Adrenal gland (tissue), 19 donors: ENCODE data around the gene CPXM2. TPM values are rescaled to one million over a fixed set of nuclear protein-coding genes. Genes with fewer than 3 reads are reported as not detected.
A peak's percentile ranks its signal among the peaks of the same experiment; 100 is the strongest.

Experiments used
- DNase-seq, 7 donors: peaks; one replicate each; pipeline ENCODE4 v3.0.0-alpha.2; 2019 to 2020
- H3K27ac ChIP-seq, 5 donors: fragments of 200-600 bp; sonication (generic) in 4 of 5; 1 replicate in 3 of 5; 2 replicates in 2 of 5; pipeline versions ENCODE4 v1.5.1 to v1.8.0; 2016 to 2020; ENCODE audit warnings: mild to moderate bottlenecking in 1 of 5
- H3K27me3 ChIP-seq: fragments of 200-600 bp; 2 replicates; pipeline ENCODE4 v1.8.0; 2021
- H3K36me3 ChIP-seq, 2 donors: fragments of 200-600 bp; replicated peaks in 1 of 2; 1 replicate in 1 of 2; 2 replicates in 1 of 2; pipeline versions ENCODE4 v1.5.1 to v1.8.0; 2018 to 2022
- H3K4me1 ChIP-seq, 2 donors: fragments of 200-600 bp; replicated peaks in 1 of 2; 1 replicate in 1 of 2; 2 replicates in 1 of 2; pipeline versions ENCODE4 v1.5.1 to v1.8.0; 2018 to 2021
- H3K4me3 ChIP-seq, 4 donors: fragments of 200-600 bp; sonication (generic) in 3 of 4; one replicate each; pipeline ENCODE4 v1.5.1; 2016 to 2018
- H3K9me3 ChIP-seq, 3 donors: fragments of 200-600 bp; sonication (generic) in 1 of 3; replicated peaks in 1 of 3; 1 replicate in 2 of 3; 2 replicates in 1 of 3; pipeline versions ENCODE4 v1.5.1 to v1.8.0; 2016 to 2021
- POLR2A ChIP-seq, 2 donors: fragments of 450-650 bp; IDR thresholded peaks; one replicate each; pipeline ENCODE4 v1.6.1; 2017; ENCODE audit warnings: antibody characterized with exemption in 2 of 2, mild to moderate bottlenecking in 2 of 2, moderate library complexity in 1 of 2
- WGBS, 4 donors: extraction: QIAGEN DNeasy Blood & Tissue Kit in 2 of 4; methylation state at CpG; one replicate each; pipeline versions ENCODE4 v1.1.5 to v1.1.7; 2013 to 2017; 5-methylcytosine and 5-hydroxymethylcytosine counted together
- intact Hi-C, 2 donors: fragments of 100-400 bp; cut with DNase I; formaldehyde crosslinking; loops; one replicate each; pipeline versions ENCODE4 v1.14.1 to v1.15.0; 2022 to 2023
- long read RNA-seq, 10 donors: library from polyadenylated mRNA in 3 of 10; unstranded in 2 of 10; stranded (forward) in 1 of 10; transcript quantifications; one replicate each; pipeline ENCODE4 v2.0.0 and lab custom pipeline, GENCODE V29; 2021 to 2026
- polyA plus RNA-seq, 3 donors: library from polyadenylated mRNA; stranded (reverse); fragments of 200-250 nt in 2 of 3; fragments of 350-450 nt in 1 of 3; fragmentation: Illumina TruSeq in 1 of 3; extraction: RNeasy Lipid Tissue Mini Kit (QIAGEN cat#74804) in 1 of 3; gene quantifications; one replicate each; pipeline ENCODE4 v1.2.3, GENCODE V29; 2013 to 2014
- total RNA-seq, 9 donors: library from RNA; depleted of rRNA in 4 of 9; stranded (reverse); fragments of >200 nt in 4 of 9; fragments of 120-200 nt in 1 of 9; fragmentation: NEBNext Ultra II Directional in 1 of 9; extraction: Animal tissue kit (Norgen Biotek cat#: 25700) in 1 of 9; gene quantifications; one replicate each; pipeline versions ENCODE4 v1.1.0 to v1.2.4, GENCODE V29; 2013 to 2023
- TF ChIP-seq, protein P1 (sequence below), 6 experiments: fragments of 450-650 bp in 4 of 6; fragments of 200-600 bp in 2 of 6; sonication (generic) in 1 of 6; IDR thresholded peaks; 1 replicate in 5 of 6; 2 replicates in 1 of 6; pipeline versions ENCODE4 v1.5.1 to v1.8.0; 2016 to 2021; ENCODE audit warnings: antibody characterized with exemption in 6 of 6, mild to moderate bottlenecking in 2 of 6, moderate library complexity in 1 of 6
- donor health status: healthy with polysubstance abuse.
- donor health status: Bipolar disorder and iron deficiency.
- donor health status: DM: yes; HTN: yes; CAD: no.
- donor health status: DM: no; HTN: no; CAD: no.
- donor health status: DM: no; HTN: no; CAD: no.
- donor health status: DM: yes; HTN: yes; CAD: no.

CPXM2 gene
- total RNA-seq (10 to 100 TPM in 2 of 9 donors, 1 to 10 TPM in 6, under 1 TPM in 1; 0.17 to 10.8 (median 4.3) TPM), polyA plus RNA-seq (1 to 10 TPM; 2.9 to 4.5 (median 4.3) TPM)
- long read RNA-seq, donor 1 = 0 reads
- long read RNA-seq, donor 2 = 0 reads
- long read RNA-seq, donor 3 = 0 reads
- long read RNA-seq, donor 4 = 0 reads
- long read RNA-seq, donor 5, transcript CPXM2-201 (14 exons, 3,554 nt) = major isoform, 17 of 17 reads
- long read RNA-seq, donor 5, partial matches to known transcripts = 0 of 17 reads
- long read RNA-seq, donor 5, other reads (novel, unspliced or antisense) = 0 of 17 reads
- long read RNA-seq, donor 6 = 0 reads
- long read RNA-seq, donor 7 = 0 reads
- long read RNA-seq, donor 8 = 0 reads
- long read RNA-seq, donor 9 = 0 reads
- long read RNA-seq, donor 10 = 0 reads

DNA sequence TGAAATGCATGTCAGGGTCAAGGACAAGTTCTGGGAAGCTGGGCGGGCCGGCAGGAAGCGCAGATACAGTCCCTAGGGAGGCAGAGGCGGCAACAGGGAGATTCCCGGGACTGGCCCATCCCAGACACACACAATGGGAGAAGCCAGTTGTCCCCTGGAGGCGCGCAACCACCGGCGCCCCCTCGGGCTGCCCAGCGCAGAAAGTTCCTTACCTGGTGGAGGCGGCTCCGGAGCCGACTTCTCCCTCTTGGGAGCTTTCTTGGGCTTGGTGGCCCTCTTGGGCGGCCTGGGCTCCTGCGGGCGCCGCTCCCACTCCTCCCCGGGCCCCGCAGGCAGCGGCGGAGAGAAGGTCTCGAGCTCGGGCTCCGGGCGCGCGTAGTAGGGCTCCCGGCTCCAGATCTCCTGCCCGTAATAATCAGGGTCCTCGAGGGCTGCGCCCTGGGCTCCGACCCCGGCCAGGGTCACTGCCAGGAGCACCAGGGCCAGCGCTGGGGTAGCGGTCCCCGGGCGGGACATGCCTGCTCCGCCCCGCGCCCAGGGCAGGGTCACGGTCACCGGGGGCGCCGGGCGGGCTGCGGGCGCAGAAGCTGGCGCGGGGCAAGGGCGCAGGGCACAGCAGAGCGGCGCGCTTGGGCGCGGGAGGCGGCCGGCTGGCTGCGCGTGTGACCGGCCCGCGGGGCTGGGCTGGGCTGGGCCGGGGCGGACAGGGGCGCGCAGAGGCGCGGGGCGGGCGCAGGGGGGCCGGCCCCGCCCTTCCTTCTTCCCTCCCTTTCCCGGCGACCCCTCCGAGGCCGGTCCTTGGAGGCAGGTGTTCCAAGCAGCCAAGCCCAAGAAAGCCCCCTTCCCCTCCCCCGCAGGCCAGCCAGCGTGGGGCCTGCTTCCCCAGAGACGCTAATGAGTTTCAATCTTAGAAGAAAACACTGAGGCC lies at the start of gene CPXM2:
CPXM2 (minus strand) TSS at position 664 of the 928 bp plus-strand sequence; CDS start at position 516, 148 bp downstream.
- peak in 1 of 7 donors; percentile 34 for DNase-seq
- H3K36me3 ChIP-seq = no peaks in the 10 kb centered on the region
- no peaks in the 10 kb centered on the region for H3K9me3 ChIP-seq
- H3K4me3 ChIP-seq = peak within 1 kb of the TSS in 1 of 4 donors; percentile 6
- H3K4me1 ChIP-seq = no peaks in the 10 kb centered on the region
- 7 to 16% (median 8%) methylated on average over 9 to 71 of the region's 80 CpGs for WGBS, 4 donors
- peak within 1 kb of the TSS in 3 of 5 donors; percentile 13 to 56 (median 47) for H3K27ac ChIP-seq
- intact Hi-C loops = no loop called here
- H3K27me3 ChIP-seq = no peaks in the 10 kb centered on the region
- TF ChIP-seq, protein P1, sequence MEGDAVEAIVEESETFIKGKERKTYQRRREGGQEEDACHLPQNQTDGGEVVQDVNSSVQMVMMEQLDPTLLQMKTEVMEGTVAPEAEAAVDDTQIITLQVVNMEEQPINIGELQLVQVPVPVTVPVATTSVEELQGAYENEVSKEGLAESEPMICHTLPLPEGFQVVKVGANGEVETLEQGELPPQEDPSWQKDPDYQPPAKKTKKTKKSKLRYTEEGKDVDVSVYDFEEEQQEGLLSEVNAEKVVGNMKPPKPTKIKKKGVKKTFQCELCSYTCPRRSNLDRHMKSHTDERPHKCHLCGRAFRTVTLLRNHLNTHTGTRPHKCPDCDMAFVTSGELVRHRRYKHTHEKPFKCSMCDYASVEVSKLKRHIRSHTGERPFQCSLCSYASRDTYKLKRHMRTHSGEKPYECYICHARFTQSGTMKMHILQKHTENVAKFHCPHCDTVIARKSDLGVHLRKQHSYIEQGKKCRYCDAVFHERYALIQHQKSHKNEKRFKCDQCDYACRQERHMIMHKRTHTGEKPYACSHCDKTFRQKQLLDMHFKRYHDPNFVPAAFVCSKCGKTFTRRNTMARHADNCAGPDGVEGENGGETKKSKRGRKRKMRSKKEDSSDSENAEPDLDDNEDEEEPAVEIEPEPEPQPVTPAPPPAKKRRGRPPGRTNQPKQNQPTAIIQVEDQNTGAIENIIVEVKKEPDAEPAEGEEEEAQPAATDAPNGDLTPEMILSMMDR (IDR thresholded peaks at IDR 0.05) = no peak

DNA sequence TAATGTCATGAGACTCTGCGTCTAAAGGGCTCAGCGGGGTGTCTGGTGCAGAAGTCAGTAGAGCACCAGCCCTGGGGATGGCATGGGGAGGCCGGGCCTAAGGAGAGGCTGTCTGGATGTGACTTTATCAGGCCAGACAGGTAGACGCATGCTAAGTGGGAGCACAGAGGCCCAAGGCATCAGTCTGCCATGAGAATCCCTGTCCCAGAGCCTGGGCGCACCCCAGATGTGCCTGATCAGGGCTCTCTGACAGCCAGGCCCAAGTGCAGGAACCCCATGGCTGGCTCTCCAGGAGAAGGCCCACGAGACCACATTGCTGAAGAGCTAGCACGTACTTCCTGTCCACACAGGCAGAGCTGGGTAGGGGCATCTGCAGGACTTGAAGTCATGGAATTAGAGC lies 48.0 kb upstream of the CPXM2 start:
- no peak for DNase-seq
- no peak overlapping the region for H3K27ac ChIP-seq
- no peaks in the 10 kb centered on the region for H3K4me1 ChIP-seq
- no peak overlapping the region for H3K4me3 ChIP-seq
- intact Hi-C loops = no loop called here
- H3K27me3 ChIP-seq = no peaks in the 10 kb centered on the region
- WGBS, 4 donors = 87 to 95% (median 89%) methylated on average over 4 to 7 of the region's 7 CpGs
- TF ChIP-seq POLR2A (IDR thresholded peaks at IDR 0.05) = no peak
- TF ChIP-seq, protein P1 (IDR thresholded peaks at IDR 0.05) = no peak
- H3K9me3 ChIP-seq = no peaks in the 10 kb centered on the region
- H3K36me3 ChIP-seq = no peaks in the 10 kb centered on the region

DNA sequence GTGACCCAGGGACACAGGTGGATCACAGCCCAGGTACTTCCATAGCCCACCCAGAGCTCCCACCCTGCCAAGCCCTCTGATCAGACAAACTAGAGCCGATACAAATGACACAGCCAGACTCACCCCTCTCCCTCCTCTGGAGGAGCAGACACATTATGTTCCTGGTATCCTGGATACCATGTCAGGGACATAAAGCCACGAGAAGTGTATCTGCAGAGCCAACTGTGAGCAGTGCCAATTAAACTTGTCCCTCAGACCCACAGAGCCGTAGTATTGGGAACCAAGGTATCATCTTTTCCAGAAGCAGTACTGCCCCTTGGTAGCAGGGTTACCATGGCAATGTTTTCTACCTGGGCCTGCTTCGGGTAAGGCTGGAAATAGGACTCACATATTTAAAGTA lies 47.3 kb upstream of the CPXM2 start:
- Histone ChIP-seq H3K27me3 (no peaks in the 10 kb centered on the region), H3K27ac (no peak overlapping the region), H3K4me1 (no peaks in the 10 kb centered on the region), H3K9me3 (no peaks in the 10 kb centered on the region), H3K4me3 (no peak overlapping the region), H3K36me3 (no peaks in the 10 kb centered on the region)
- TF ChIP-seq POLR2A (IDR thresholded peaks at IDR 0.05) = no peak
- TF ChIP-seq, protein P1 (IDR thresholded peaks at IDR 0.05) = no peak
- WGBS, 4 donors = 82 to 97% (median 84%) methylated on average over 3 to 4 of the region's 4 CpGs
- intact Hi-C loops = no loop called here
- no peak for DNase-seq

DNA sequence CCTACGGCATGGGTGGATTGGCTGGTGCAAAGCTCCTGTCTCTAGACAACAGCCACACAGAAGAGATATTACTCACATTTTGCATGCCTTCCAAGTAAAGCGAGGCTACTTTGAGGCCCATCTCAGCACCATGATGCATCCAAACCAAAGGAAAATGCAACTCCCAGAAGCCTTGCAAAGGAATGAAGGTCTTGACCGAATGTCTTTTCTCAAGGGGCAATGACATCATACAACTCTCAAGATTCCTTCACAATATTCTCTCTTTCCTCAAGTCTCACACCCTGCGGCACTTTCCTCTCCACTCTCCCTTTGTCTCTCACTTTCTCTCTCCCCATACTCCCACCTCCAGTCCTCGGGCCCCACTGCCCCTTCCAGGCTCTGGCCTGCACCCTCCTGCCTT lies 44.8 kb upstream of the CPXM2 start:
- intact Hi-C loops = no loop called here
- Histone ChIP-seq H3K36me3 (no peaks in the 10 kb centered on the region), H3K4me3 (no peak overlapping the region), H3K4me1 (no peaks in the 10 kb centered on the region), H3K27ac (no peak overlapping the region), H3K27me3 (no peaks in the 10 kb centered on the region), H3K9me3 (no peaks in the 10 kb centered on the region)
- WGBS, 4 donors = 61 to 73% (median 68%) methylated on average over 5 of the region's 5 CpGs
- no peak for DNase-seq
- no peak for TF ChIP-seq POLR2A (IDR thresholded peaks at IDR 0.05)
- TF ChIP-seq, protein P1 (IDR thresholded peaks at IDR 0.05) = no peak
